ENCODE data around the gene ISM1.

Gene ISM1

DNA sequence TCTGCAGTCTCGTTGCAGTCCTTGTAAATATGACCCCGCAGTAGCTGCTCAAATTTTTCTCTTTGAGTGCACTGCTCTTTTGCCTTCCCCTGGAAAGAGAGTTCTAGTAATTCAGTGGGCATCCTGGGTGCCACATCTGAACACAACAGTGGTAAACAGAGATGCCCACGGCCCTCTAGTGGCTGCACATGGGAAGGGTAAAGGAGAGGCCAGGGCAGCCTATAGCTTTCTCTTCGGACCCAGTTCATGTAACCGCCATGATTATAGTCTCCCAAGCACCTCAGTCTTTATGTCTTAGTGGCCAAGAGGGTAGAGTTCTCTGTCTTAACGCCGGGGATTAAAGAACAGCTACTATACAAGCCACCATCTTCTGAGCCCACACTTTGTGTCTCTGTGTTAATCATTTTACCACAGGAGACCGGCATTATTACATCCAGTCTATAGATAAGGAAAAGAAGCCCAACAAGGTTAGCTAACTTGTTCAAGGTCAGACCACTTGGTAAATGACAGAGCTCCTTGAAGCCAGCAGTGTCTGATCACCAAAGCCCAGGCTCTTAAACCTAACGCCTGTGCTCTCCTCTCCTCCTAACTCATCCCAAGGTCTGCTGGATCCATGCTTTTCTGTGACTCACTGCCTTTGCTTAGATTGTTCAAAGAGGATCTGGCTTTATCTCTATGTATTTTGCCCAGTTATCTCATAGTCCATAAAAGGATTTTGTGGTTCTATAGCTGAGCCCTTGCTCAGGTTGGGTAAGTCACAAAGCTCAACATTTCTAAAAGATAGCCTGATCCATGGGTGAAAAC lies 81.8 kb downstream of the ISM1 start:
- in situ Hi-C loops (cut with HindIII; ENCODE audit: low sequenced_read_pairs), result no loop called here

DNA sequence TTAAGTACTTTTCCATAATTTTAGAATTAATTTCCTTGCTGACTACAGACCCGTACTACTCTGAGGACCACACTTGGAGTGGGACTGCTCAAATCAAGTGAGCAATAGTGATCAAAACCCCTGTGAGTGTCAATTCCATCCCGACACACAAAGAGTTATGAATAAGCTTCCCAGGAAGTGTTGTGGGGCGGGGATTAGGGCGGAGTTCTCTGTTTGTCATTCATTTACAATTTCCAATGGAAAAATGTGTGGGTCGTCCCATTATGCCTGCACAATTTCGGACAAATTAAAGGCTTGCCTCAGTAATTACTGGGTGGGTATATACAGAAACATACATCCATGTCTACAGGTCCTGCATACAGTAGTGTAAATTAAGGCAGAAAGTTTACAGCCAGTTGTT lies 84.2 kb downstream of the ISM1 start:
- in situ Hi-C loops (cut with HindIII; ENCODE audit: low sequenced_read_pairs), result no loop called here

DNA sequence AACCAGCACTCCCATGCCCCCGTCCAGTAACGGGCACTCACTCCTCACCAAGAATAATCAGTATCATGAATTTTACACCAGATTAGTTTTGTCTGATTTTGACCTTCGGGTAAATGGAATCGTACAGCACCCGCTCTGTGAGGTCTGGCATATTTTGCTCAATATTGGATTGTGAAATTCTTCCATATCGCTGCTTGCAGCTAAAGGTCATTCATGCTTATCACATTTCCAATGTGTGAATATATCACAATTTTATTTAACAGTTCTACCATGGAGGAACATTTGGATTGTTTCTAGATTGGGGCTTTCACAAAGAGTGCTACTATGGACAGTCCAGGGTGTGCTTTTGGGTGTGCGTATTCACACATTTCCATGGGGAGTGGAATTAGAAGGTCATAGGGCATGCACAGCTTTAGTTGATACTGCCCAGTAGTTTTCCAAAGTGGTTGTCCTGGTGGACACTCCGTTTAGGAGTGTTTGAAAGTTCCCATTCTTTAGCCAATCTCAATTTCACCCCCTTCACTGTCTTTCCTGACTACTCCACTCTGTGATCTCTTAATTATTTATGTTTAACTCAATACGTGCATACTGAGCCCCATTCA lies 86.6 kb downstream of the ISM1 start:
- in situ Hi-C loops (cut with HindIII; ENCODE audit: low sequenced_read_pairs), result no loop called here

DNA sequence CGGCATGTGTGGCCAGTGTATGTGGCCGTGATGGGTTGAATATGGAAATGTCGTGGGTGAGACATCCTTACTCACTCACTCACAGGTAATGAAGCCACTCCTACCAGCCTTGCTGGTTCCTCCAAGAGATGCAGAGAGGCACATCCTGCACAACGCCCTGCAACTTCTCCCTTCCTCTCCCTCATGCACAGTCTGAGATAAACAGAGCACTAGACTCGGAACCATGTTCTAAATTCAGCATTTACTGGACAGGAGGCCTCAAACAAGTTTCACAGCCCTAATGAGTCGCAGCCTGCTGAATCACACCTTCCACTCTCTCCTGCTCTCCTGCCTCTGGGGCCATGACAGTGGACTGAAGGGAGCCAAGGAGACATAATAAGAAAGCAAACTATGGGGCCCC lies 91.2 kb downstream of the ISM1 start:
- in situ Hi-C loops (cut with HindIII; ENCODE audit: low sequenced_read_pairs), result no loop called here

DNA sequence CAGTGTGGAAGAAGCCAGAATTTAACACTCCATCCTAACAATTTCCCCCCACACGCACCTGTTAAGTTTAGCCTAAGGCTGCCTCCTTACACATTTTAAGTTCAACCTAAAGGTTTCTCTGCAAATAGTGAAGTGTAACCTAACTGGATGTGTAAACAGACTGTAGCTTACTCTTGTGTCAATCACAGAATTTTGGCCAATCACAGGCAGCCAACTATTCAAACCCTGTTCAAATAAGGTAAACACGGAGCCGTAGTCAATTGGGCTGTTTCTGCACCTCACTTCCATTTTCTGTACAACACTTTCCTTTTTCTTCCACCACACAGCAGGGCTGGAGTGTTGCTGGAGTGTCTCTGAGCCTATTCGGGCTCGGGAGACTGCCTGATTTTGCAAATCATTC lies 92.1 kb downstream of the ISM1 start:
- in situ Hi-C loops (cut with HindIII; ENCODE audit: low sequenced_read_pairs), result no loop called here

DNA sequence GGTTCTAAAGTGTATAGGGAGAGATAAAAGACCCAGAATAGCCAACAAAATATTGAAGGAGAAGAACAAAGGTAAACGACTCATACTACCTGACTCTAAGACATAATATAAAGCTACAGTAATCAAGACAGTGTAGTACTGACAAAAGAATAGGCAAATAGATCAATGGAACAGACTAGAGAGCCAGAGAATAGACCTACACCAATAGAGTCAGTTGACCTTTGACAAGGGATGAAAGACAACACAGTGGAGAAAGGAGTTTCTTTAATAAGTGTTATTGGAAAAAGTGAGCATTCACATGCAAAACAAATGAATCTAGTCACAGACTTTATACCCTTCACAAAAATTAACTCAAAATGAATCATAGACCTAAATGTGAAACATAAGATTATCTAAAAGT lies 96.4 kb downstream of the ISM1 start:
- in situ Hi-C loops (cut with HindIII; ENCODE audit: low sequenced_read_pairs), result no loop called here

DNA sequence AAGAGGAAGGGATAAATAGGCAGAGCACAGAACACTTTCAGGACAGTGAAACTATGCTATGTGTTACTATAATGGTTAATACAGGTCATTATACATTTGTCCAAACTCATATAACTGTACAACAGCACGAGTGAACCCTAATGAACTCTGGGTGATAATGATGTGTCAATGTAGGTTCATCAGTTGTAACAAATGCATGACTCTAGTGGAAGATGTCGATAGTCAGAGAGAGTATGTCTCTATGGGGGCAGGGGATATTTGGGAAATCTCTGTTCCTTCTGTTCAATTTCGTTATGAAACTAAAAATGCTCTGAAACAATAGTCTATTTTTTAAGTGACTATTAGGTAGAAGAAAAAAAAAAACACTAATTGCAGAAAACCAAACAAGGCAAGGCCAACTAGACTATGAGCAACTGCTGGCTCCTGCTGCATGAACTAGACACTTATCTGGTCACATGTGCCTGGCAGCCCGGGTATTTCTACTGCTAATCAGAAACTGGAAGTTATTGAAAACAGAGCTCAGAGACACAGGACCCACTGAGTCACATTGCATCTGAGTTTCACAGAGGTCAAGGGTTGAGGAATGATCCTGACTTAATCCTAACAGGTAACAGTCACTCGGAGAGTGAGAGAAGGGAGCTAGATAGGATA lies 97.9 kb downstream of the ISM1 start:
- in situ Hi-C loops (cut with HindIII; ENCODE audit: low sequenced_read_pairs), result no loop called here

DNA sequence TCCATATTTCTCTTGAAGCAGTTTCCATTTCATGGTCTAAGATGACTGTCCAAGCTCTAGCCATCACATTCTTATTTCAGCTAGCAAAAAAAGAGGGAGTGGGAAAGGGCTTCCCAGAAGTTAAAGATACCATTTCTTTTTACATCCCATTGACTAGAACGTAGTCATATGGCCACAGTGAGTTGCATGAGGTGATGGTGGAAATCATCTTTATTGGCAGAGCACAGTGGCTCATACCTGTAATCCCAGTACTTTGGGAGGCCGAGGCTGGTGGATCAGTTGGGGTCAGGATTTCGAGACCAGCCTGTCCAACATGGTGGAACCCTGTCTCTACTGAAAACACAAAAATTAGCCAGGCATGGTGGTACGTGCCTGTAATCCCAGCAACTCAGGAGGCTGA lies 99.6 kb downstream of the ISM1 start:
- in situ Hi-C loops (cut with HindIII; ENCODE audit: low sequenced_read_pairs), result no loop called here

DNA sequence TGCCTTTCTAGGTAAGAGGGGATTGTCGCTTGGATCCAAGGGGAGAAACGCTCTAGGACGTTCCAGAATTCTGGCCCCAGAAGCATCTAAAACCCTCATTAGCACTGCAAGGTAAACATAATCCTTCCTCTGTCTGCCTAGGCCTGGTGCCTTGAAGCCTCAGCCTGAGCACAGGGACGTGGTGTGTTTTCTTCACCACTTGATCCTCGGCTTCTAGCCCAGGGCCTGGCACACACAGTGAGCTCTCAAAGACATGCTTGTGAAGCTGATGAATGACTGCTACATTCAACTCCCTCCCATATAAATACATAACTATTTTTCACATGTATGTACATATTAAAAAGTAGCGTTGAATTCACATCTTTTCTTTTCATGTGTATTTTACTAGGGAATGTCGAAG lies 100.3 kb downstream of the ISM1 start:
- in situ Hi-C loops (cut with HindIII; ENCODE audit: low sequenced_read_pairs), result no loop called here

DNA sequence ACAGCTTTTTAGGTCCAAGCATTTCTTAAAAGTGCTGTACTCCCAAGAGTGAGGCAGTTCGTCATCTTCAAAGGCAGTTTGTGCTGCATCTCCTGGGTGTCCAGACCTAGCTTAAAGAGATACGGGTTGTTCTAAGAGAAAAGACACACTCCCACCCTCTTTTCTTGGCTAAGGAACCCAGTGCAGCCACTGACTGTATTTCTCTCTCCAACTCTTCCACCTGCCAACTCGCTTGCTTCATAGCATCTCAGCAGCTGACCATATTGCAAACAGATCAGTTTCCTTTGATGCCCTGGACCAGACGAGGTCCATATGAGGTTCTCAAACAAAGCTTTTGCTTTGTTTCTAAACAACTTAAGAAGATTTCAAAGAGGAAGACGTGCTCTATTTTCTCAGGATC lies 101.1 kb downstream of the ISM1 start:
- in situ Hi-C loops (cut with HindIII; ENCODE audit: low sequenced_read_pairs), result no loop called here

DNA sequence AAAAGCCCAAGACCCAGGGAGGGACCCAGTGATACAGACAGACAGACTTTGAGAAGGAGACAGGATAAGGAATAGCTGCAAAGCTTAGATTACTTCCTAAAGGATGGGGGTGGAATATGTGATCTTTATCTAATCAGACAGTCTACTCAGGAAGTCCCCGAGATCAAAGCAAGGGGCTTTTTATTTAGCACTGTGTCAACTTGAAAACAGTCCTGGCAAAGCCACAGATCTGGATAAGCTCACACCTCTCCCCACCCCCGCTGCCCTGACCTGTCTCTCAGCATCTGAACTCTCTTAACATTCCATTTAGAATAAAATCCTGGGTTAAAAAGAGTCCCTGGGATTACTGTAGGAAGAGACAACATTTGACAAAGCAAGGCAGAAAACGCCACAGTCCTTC lies 101.5 kb downstream of the ISM1 start:
- in situ Hi-C loops (cut with HindIII; ENCODE audit: low sequenced_read_pairs), result no loop called here

DNA sequence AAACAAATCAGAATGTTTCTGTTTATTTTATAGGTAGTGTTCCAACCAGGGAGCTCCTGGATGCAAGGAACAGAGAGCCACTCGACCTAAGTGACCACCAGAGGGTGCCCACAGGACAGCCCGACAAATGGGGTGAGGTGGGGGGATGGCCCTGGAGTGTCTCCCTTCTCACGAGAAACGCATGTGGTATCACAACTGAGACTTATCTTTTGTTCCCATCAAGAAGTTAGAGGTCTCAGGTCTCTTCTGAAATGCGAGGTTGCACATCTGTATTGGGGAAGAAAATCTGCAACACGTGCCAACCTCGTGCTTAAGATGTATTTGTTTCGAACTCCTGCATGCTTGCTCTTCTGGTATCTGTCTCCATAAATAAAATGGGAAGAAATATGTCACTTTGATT lies 104.0 kb downstream of the ISM1 start:
- in situ Hi-C loops (cut with HindIII; ENCODE audit: low sequenced_read_pairs), result no loop called here

DNA sequence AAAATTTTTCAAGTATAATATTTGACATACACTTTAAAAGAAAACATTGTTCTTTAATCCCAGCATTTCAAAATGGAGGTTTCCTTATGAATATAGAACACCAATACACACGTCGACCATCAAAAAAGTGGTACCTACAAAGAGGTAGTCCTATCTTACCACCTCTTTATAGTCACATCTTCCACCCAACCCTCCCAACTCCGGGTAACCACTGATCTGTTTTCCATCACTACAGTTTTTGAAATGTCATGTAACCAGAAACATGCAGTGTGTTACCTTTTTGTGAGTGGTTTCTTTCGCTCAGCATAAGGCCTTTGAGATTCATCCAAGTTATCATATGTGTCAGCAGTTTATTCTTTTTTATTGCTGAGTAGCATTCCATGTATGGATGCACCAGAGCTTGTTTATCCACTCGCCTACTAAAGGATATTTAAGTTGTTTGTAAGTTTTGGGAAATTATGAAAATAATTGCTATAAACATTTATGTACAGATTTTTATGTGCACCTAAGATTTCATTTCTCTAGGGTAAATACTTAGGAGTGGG lies 104.8 kb downstream of the ISM1 start:
- in situ Hi-C loops (cut with HindIII; ENCODE audit: low sequenced_read_pairs), result no loop called here

DNA sequence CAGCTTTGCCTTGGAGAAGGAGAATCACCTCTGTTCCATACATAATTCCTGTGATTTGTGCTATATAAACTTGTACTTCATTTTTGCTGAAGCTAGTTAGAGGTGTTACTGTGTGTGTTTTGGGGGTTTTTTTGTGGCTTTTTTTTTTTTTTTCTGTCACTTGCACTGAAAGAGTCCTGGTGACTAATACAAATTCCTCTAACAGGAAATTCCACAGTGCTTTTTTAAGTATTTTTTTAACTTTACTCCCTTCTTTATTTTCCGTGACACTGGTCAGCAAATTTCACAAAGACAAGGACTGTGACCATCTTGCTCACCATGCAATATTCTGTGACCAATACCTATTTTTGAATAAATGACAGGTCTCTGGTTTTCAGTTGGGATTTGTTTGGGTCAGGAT lies 110.5 kb downstream of the ISM1 start:
- in situ Hi-C loops (cut with HindIII; ENCODE audit: low sequenced_read_pairs), result no loop called here

DNA sequence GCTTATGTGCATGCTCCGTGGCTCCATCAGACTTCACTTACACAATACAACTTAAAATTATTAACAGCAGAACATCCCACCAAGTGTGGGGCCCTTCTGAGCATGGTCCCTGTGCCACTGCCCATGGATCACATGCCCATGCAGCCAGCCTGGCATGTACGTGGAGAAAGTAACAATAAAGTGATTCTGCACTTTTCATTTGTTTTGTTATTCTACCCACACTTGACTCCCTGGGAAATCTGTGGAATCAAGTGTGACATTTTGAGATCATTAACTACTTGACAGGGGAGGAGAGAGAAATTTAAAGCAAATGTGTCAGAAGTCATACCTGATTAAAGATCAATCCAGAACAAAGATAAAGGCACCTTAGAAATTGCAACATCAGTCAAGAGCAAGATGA lies 112.0 kb downstream of the ISM1 start:
- in situ Hi-C loops (cut with HindIII; ENCODE audit: low sequenced_read_pairs), result no loop called here

DNA sequence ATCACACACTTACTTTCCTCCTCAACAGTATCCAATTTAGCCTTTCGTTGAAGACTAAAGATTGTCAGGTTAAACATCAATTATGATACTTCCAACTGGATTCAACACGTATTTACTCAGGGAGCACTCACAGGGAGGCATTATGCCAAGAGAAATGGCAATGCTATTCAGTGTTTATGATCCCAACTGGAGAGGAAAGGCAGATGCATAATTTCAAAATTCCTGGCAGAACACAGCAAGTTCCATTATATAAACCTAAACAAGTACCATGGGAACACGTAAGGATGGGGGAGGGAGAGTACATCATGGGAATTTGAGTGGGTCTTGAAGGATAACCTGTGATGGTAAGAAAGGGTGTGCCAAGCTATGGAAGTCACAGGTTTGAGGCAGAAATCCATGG lies 112.7 kb downstream of the ISM1 start:
- in situ Hi-C loops (cut with HindIII; ENCODE audit: low sequenced_read_pairs), result no loop called here

DNA sequence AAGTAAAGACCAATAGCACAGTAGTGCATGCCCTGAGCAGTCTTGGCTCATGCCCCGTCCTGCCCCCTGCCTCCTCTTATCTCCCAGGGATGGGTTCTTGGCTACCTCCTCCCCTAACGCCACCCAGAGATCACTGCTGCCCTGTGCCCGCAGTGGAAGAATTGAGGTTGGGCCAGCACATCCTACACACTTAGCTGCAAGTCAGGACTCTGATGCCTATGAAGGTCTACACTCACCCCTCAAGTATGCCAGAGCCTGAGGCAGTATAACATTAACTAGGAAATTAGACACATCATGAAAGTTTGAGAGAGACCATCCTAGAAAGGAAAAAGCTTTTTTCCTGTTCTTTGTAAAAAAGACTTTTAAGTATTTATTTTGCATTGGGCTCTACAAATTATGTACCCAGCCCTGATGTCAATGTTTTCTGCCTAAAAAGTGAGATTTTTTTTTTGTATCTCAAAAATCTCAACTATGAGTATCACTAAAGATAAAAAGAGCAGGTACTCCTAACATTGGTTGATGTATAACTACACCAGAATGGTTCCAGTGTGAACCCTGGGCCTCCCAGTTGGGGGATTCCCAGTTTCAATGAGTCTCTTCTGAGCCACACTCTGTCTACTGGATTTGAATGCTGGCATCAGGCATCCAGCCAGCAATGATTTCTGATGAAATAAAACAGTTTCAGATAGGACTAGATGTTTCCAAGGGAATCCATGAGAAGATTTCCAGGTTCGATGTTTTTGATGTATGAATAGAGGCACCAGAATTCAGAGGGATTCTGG lies 115.4 kb downstream of the ISM1 start:
- in situ Hi-C loops (cut with HindIII; ENCODE audit: low sequenced_read_pairs), result no loop called here

DNA sequence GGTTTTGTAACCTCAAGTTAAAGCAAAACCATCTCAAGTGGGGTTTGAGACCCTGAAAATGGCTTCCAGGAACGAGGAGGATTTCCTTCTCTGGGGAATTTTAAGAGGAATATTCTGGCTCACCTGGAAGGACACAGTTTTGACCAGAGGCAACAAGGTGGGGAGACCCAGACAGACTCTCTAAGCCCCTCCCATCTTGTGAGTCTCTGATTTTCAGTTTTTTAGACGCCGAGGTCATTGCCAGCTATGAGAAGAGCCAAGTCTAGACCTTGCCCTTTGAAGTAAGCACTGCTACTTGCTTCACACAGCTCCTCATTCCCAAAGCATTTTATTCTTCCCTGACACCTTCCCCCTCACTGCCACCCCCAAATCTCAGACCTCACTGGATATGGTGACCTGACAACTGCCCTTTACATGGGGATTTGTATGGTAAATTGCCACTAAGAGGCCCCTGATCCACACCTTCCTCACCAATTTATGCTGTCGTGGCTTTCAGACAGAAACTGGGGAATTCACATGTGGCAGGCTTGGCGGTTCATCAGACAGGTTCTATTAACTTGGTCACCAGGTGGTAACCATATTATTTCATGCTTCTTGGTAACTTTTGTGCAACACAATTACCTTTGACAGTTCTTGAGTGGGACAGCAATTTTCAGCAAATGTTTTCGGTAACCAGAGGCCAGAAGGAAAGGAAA lies 116.2 kb downstream of the ISM1 start:
- in situ Hi-C loops (cut with HindIII; ENCODE audit: low sequenced_read_pairs), result no loop called here

DNA sequence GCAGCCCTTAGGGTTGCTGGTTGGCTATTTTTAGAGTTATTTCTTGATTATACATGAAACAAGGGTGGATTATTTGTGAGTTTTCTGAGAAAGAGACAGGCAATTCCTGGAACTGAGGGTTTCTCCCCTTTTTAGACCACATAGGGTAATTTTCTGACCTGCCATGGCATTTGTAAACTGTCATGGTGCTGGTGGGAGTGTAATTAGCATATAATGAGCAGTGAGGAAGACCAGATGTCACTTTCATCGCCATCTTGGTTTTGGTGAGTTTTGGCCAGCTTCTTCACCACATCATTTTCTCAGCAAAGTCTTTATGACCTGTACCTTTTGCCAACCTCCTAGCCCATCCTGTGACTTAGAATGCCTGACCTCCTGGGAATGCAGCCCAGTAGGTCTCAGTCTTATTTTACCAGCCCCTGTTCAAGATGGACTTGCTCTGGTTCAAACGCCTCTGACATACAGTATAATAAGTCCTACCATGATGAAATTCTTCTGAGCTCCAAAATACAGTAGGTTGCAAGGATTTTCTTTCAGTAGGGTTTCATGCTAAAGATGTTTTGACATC lies 117.1 kb downstream of the ISM1 start:
- in situ Hi-C loops (cut with HindIII; ENCODE audit: low sequenced_read_pairs), result no loop called here

DNA sequence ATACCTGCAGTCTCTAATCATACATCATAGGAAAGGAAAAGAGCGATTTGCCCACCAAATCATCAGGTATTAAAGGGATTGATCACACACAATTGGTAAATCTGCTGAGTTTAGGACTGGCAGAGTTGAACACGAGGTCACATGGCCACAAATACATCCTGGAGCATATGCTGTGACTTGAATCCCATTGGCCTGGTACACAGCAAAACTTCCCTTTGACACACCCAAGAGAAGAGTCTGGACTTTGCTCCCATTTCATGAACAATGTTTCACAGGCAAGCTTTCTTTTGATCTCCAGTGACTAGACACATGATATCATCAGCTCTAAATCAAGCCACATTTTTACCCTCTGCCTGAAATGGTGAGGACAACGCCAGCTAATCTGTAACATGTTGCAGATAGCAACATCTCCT lies 117.9 kb downstream of the ISM1 start:
- in situ Hi-C loops (cut with HindIII; ENCODE audit: low sequenced_read_pairs), result no loop called here
